Measurements from ENCODE around the gene GNAT2. TPM values are rescaled to one million over a fixed set of nuclear protein-coding genes. Genes with fewer than 3 reads are reported as not detected.

GNAT2 gene
- total RNA-seq, 2 experiments from 2014 or later, result 0.81 to 0.88 TPM

DNA sequence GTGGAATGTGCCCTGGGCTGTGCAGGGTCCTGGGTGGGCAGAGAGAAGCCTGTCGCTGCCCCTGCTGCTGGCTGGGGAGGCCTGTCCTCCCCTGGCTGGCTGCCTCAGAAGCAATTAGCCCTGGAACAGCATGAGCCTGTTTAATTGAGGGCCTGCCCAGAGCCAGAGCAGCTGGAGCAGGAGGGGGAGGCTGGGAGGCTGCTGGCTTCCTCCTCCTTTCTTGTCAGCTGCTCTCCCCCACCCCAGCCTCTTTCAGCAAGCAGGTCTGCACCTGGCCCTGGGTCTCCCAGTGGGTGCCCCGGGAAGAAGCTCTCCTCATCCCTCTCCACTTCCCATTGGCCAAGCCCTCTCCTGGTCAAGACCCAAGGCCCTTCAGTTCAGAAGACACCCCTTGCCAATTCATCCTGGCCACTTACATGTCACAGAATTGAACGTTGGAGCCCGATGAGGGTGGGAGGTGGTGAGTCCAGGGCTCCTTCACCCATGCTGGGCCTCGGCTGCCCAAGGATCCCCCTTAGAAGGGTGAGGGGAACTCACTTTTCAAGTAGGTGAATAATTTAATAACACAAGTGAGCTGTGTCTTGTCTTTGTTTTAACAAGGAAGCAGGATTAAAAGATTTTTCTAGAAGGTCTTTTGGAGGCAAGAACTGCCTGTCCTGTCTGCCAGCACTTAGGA lies 13.4 kb upstream of the GNAT2 start:
- Mint-ChIP-seq H3K27ac (no peak overlapping the region), H3K4me1 (ENCODE audit: low read depth) (peaks cover 12% of the 10 kb centered on the region), H3K9me3 (no peaks in the 10 kb centered on the region), H3K36me3 (ENCODE audit: low read depth) (peaks cover 19% of the 10 kb centered on the region), H3K4me3 (no peak overlapping the region), H3K27me3 (no peaks in the 10 kb centered on the region)
- ATAC-seq, result no peak
- ChIA-PET POLR2A (interaction anchor here (1.8 kb wide), 1 partner anchor 12 kb away, joined by 4 read pairs; no protein-coding TSS in a partner anchor), CTCF (interaction anchor here (0.7 to 18.5 kb wide), 6 partner anchors 7 to 352 kb away, joined by 3 to 294 read pairs (median 3); partner anchors contain the start of genes AHCYL1 and GPR61)
- TF ChIP-seq, protein P1, sequence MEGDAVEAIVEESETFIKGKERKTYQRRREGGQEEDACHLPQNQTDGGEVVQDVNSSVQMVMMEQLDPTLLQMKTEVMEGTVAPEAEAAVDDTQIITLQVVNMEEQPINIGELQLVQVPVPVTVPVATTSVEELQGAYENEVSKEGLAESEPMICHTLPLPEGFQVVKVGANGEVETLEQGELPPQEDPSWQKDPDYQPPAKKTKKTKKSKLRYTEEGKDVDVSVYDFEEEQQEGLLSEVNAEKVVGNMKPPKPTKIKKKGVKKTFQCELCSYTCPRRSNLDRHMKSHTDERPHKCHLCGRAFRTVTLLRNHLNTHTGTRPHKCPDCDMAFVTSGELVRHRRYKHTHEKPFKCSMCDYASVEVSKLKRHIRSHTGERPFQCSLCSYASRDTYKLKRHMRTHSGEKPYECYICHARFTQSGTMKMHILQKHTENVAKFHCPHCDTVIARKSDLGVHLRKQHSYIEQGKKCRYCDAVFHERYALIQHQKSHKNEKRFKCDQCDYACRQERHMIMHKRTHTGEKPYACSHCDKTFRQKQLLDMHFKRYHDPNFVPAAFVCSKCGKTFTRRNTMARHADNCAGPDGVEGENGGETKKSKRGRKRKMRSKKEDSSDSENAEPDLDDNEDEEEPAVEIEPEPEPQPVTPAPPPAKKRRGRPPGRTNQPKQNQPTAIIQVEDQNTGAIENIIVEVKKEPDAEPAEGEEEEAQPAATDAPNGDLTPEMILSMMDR (IDR thresholded peaks at IDR 0.05), result no peak
- intact Hi-C loops (cut with micrococcal nuclease), result no loop called here
- no peak for DNase-seq

DNA sequence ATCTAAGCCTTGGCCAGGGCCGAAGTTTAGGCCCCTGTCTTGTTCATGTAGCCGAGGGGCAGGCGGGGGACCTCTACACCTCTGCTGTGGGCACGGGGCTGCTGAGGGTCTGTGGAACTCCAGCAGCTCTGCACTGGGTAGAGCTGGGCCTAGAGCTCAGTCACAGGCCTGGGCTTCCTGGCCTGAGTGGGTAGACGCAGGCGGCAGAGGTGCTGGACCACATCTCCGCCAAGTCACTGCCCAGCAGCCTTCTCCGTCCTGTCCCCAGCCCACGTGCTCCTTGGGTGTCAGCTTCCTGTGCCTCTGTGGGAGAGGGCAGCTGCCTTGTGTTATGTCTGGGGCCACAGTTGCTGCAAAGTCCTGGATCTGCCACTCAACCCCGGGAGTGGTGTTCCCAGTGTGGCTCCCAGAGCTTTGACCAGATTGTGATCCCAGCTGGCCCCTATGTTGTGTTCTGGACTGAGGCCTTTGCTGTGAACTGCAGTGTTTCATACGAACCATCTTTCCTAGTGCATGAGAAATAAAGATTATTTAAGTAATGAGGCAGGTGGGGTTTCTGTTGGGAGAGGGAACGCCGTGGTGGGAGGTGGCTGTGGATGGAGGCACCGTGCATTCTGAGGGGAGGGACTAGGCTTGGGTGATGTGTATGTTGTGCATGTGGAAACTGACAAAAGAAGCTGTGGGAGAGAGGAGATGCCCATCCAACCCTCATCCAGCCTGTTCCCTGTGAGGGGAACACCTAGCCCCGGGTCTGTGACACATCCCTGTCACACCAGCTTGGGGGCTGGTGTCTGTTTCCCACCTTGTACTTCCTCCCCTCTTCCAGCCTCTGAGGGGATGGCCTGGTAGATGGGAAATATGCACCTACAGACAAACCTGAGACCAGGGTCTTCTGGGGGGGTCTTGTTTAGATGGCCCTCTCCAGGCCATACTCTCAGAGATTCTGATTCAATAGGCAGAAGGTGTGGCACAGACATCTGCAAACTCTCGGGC lies 12.4 kb upstream of the GNAT2 start:
- Mint-ChIP-seq H3K4me1 (ENCODE audit: low read depth) (peaks cover 12% of the 10 kb centered on the region), H3K27me3 (no peaks in the 10 kb centered on the region), H3K9me3 (no peaks in the 10 kb centered on the region), H3K27ac (no peak overlapping the region), H3K4me3 (no peak overlapping the region), H3K36me3 (ENCODE audit: low read depth) (peaks cover 23% of the 10 kb centered on the region)
- ChIA-PET POLR2A (interaction anchor here (1.1 kb wide), 1 partner anchor 83 kb away, joined by 4 read pairs; the partner anchor contains the start of gene GNAI3), CTCF (interaction anchor here (1.3 to 18.5 kb wide), 8 partner anchors 8 to 353 kb away, joined by 5 to 294 read pairs (median 13); partner anchors contain the start of genes AHCYL1, AMPD2, GNAI3 and GNAT2)
- TF ChIP-seq, protein P1 (IDR thresholded peaks at IDR 0.05), result no peak
- DNase-seq, result no peak
- no peak for ATAC-seq
- intact Hi-C loops (cut with micrococcal nuclease), result no loop called here

DNA sequence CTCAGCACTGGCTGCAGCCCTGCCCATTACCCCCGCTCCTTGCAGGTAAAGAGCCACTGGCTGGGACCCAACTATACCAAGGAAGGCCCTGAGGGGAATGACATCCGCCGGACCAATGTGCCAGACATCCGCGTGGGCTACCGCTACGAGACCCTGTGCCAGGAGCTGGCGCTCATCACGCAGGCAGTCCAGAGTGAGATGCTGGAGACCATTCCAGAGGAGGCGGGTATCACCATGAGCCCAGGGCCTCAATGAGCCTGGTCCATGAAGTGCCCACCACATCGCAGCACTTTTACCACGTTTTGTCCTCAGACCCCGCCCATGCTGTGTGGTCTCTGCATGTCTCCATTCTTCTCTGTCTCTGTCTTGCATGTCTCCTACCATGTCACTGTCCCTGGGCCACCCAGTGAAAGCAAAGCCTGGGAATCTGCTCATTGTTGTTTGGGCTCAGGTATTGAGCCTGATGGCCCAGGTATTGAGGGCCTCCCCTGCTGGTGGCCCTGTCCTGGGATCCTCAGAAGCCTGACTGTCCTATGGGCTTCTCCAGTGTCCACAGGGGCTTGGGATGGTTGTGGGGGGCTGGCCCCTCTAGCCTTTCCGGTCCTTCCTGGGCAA lies 11.6 kb upstream of the GNAT2 start:
- H3K4me3 Mint-ChIP-seq, result no peak overlapping the region
- DNase-seq, result no peak
- ATAC-seq, result no peak
- CTCF ChIA-PET, result interaction anchor here (0.7 to 18.5 kb wide), 12 partner anchors 8 to 353 kb away, joined by 4 to 294 read pairs (median 7); partner anchors contain the start of genes AHCYL1, AMPD2, GNAI3 and GNAT2
- peaks cover 28% of the 10 kb centered on the region for H3K36me3 Mint-ChIP-seq (ENCODE audit: low read depth)
- no peaks in the 10 kb centered on the region for H3K27me3 Mint-ChIP-seq
- peaks cover 12% of the 10 kb centered on the region for H3K4me1 Mint-ChIP-seq (ENCODE audit: low read depth)
- no peaks in the 10 kb centered on the region for H3K9me3 Mint-ChIP-seq
- no peak overlapping the region for H3K27ac Mint-ChIP-seq
- POLR2A ChIA-PET, result interaction anchor here (1.1 kb wide), 1 partner anchor 83 kb away, joined by 4 read pairs; the partner anchor contains the start of gene GNAI3
- intact Hi-C loops (cut with micrococcal nuclease), result no loop called here
- TF ChIP-seq, protein P1 (IDR thresholded peaks at IDR 0.05), result no peak

DNA sequence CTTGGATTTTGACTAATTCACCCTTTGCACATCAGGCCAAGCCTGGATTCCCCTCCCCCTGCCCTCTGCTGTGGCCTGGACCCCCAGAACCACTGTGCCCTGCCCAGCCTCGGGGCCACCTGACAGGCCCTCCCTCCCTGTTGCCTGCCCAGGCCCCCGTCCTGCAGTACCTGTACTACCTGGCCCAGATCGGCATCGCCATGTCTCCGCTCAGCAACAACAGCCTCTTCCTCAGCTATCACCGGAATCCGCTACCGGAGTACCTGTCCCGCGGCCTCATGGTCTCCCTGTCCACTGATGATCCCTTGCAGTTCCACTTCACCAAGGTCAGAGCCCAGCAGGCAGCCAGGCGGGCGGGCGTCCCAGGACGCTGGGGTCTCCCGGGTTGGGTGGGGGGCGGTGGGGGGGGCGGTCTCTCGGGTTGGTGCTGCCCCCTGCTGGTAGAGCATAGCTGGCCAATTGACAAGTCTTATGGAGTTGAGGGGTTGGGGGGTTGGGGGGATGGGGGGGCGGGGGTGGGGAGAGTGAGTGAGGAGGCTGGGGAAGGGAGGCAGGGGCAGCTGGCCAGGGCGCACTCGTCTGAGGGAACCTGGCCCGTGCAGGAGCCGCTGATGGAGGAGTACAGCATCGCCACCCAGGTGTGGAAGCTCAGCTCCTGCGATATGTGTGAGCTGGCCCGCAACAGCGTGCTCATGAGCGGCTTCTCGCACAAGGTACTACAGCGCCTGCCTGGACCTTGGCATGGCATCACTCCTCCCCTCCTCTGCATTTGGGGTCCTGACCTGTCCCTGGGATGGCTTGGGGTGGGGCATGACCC lies 10.9 kb upstream of the GNAT2 start:
- ATAC-seq (no peak), DNase-seq (peak; percentile 57)
- CTCF ChIA-PET, result interaction anchor here (0.6 to 18.5 kb wide), 20 partner anchors 9 to 354 kb away, joined by 3 to 294 read pairs (median 4); partner anchors contain the start of genes AHCYL1, AMPD2, GNAI3 and GNAT2
- POLR2A ChIA-PET, result interaction anchor here (0.8 to 1.1 kb wide), 2 partner anchors 82 kb away, joined by 4 read pairs; partner anchors contain the start of gene GNAI3
- peaks cover 10% of the 10 kb centered on the region for H3K4me1 Mint-ChIP-seq (ENCODE audit: low read depth)
- H3K4me3 Mint-ChIP-seq, result no peak overlapping the region
- no peak overlapping the region for H3K27ac Mint-ChIP-seq
- intact Hi-C loops (cut with micrococcal nuclease), result no loop called here
- no peaks in the 10 kb centered on the region for H3K9me3 Mint-ChIP-seq
- H3K36me3 Mint-ChIP-seq (ENCODE audit: low read depth), result peaks cover 30% of the 10 kb centered on the region
- H3K27me3 Mint-ChIP-seq, result no peaks in the 10 kb centered on the region
- TF ChIP-seq, protein P1 (IDR thresholded peaks at IDR 0.05), result peak; percentile 53
